Sigmoid colon (tissue), 7 donors: ENCODE results near the gene PRAME. TPM values are rescaled to one million over a fixed set of nuclear protein-coding genes. Genes with fewer than 3 reads are reported as not detected.

Experiments
- DNase-seq: peaks from one replicate; pipeline ENCODE4 v3.0.0-alpha.2; 2019
- H3K27ac ChIP-seq, 4 donors: fragments of 200-600 bp; sonication (generic); one replicate each; pipeline ENCODE4 v1.5.1; 2016 to 2019; ENCODE audit warnings: mild to moderate bottlenecking in 1 of 4
- H3K27me3 ChIP-seq, 3 donors: fragments of 200-600 bp; sonication (generic); one replicate each; pipeline ENCODE4 v1.5.1; 2019; ENCODE audit warnings: mild to moderate bottlenecking in 1 of 3
- H3K36me3 ChIP-seq, 4 donors: fragments of 200-600 bp; sonication (generic); one replicate each; pipeline ENCODE4 v1.5.1; 2016 to 2019
- H3K4me1 ChIP-seq, 4 donors: fragments of 200-600 bp; sonication (generic); one replicate each; pipeline ENCODE4 v1.5.1; 2017 to 2019
- H3K4me3 ChIP-seq, 4 donors: fragments of 200-600 bp; sonication (generic); one replicate each; pipeline ENCODE4 v1.5.1; 2017 to 2019; ENCODE audit warnings: mild to moderate bottlenecking in 2 of 4, moderate library complexity in 1 of 4
- H3K9me3 ChIP-seq, 4 donors: fragments of 200-600 bp in 3 of 4; sonication (generic) in 3 of 4; one replicate each; pipeline versions ENCODE4 v1.5.1 to v1.6.1; 2013 to 2019
- CTCF ChIP-seq, 4 experiments: fragments of 450-650 bp in 3 of 4; fragments of 200-600 bp in 1 of 4; IDR thresholded peaks; one replicate each; pipeline ENCODE4 v1.5.1; 2016 to 2019; ENCODE audit warnings: antibody characterized with exemption in 4 of 4, mild to moderate bottlenecking in 3 of 4, moderate library complexity in 2 of 4
- EP300 ChIP-seq, 4 donors: sonication (generic); formaldehyde crosslinking; IDR thresholded peaks; one replicate each; pipeline ENCODE4 v1.6.1; 2017; ENCODE audit warnings: antibody characterized with exemption in 4 of 4
- POLR2A ChIP-seq, 2 donors: fragments of 450-650 bp; IDR thresholded peaks; one replicate each; pipeline ENCODE4 v1.6.1; 2016; ENCODE audit warnings: antibody characterized with exemption in 2 of 2, mild to moderate bottlenecking in 2 of 2, moderate library complexity in 2 of 2
- POLR2AphosphoS5 ChIP-seq, 4 donors: sonication (generic); formaldehyde crosslinking; IDR thresholded peaks; one replicate each; pipeline ENCODE4 v1.6.1; 2017; ENCODE audit warnings: antibody characterized with exemption in 4 of 4
- WGBS, 2 donors: extraction: QIAGEN DNeasy Blood & Tissue Kit; methylation state at CpG; one replicate each; pipeline ENCODE4 v1.1.7; 2013; 5-methylcytosine and 5-hydroxymethylcytosine counted together
- intact Hi-C: fragments of 100-400 bp; cut with DNase I; formaldehyde crosslinking; loops from one replicate; pipeline ENCODE4 v1.15.1; 2023
- polyA plus RNA-seq, 3 donors: library from polyadenylated mRNA; stranded (reverse); fragments of 200-250 nt; gene quantifications; one replicate each; pipeline ENCODE4 v1.2.3, GENCODE V29; 2013
- total RNA-seq, 4 donors: library from RNA; depleted of rRNA; stranded (reverse); fragments of >200 nt; gene quantifications; one replicate each; pipeline ENCODE4 v1.1.0, GENCODE V29; 2016
- donor health status: healthy with polysubstance abuse.
- donor health status: Bipolar disorder and iron deficiency.
- donor health status: healthy.

Gene PRAME
- total and polyA plus RNA-seq, 7 donors, result 0.06 to 0.16 TPM; not detected in 5

- WGBS, 2 donors, result 91 to 92% methylated on average over 3 of the region's 3 CpGs
- H3K9me3 ChIP-seq, result no peaks in the 10 kb centered on the region
- H3K27ac ChIP-seq, result no peak overlapping the region
- H3K36me3 ChIP-seq, result no peaks in the 10 kb centered on the region
- DNase-seq, result no peak
- H3K4me3 ChIP-seq, result no peak overlapping the region
- no peaks in the 10 kb centered on the region for H3K27me3 ChIP-seq
- H3K4me1 ChIP-seq, result no peaks in the 10 kb centered on the region
- no peak for TF ChIP-seq EP300 (IDR thresholded peaks at IDR 0.05)
- TF ChIP-seq POLR2AphosphoS5 (IDR thresholded peaks at IDR 0.05), result no peak
- no peak for TF ChIP-seq CTCF (IDR thresholded peaks at IDR 0.05)
- intact Hi-C loops, result no loop called here
Observed at GRCh38 chr22:22547226-22547625, 11.8 kb downstream of the PRAME start.

- intact Hi-C loops, result no loop called here
- H3K4me3 ChIP-seq, result no peak overlapping the region
- no peak for DNase-seq
- H3K27me3 ChIP-seq, result no peaks in the 10 kb centered on the region
- no peaks in the 10 kb centered on the region for H3K36me3 ChIP-seq
- no peaks in the 10 kb centered on the region for H3K4me1 ChIP-seq
- H3K27ac ChIP-seq, result no peak overlapping the region
- TF ChIP-seq CTCF (IDR thresholded peaks at IDR 0.05) (no peak), POLR2A (IDR thresholded peaks at IDR 0.05) (no peak), POLR2AphosphoS5 (IDR thresholded peaks at IDR 0.05) (no peak), EP300 (IDR thresholded peaks at IDR 0.05) (no peak)
- no peaks in the 10 kb centered on the region for H3K9me3 ChIP-seq
- 49 to 56% methylated on average over 5 of the region's 5 CpGs for WGBS, 2 donors
Observed at GRCh38 chr22:22546490-22546889, 12.6 kb downstream of the PRAME start.

GRCh38 chr22:22545084-22545483 lies 14.0 kb downstream of the PRAME start:
- H3K27me3 ChIP-seq, result no peaks in the 10 kb centered on the region
- intact Hi-C loops, result no loop called here
- no peak overlapping the region for H3K4me3 ChIP-seq
- no peaks in the 10 kb centered on the region for H3K9me3 ChIP-seq
- no peak overlapping the region for H3K27ac ChIP-seq
- no peaks in the 10 kb centered on the region for H3K36me3 ChIP-seq
- WGBS, 2 donors, result 64 to 80% methylated on average over 2 of the region's 2 CpGs
- no peaks in the 10 kb centered on the region for H3K4me1 ChIP-seq
- no peak for DNase-seq
- TF ChIP-seq CTCF (IDR thresholded peaks at IDR 0.05) (no peak), POLR2AphosphoS5 (IDR thresholded peaks at IDR 0.05) (no peak), EP300 (IDR thresholded peaks at IDR 0.05) (no peak), POLR2A (IDR thresholded peaks at IDR 0.05) (no peak)

GRCh38 chr22:22538226-22538989 lies 20.7 kb downstream of the PRAME start:
- no peaks in the 10 kb centered on the region for H3K27me3 ChIP-seq
- no peak for TF ChIP-seq EP300 (IDR thresholded peaks at IDR 0.05)
- TF ChIP-seq POLR2A (IDR thresholded peaks at IDR 0.05), result no peak
- TF ChIP-seq CTCF (IDR thresholded peaks at IDR 0.05), result no peak
- peaks cover 0 to 3% (median 0%) of the 10 kb centered on the region in 4 donors for H3K9me3 ChIP-seq
- no peaks in the 10 kb centered on the region for H3K4me1 ChIP-seq
- WGBS, 2 donors, result 82 to 89% methylated on average over 7 of the region's 7 CpGs
- no peak for DNase-seq
- no peak overlapping the region for H3K4me3 ChIP-seq
- intact Hi-C loops, result no loop called here
- no peaks in the 10 kb centered on the region for H3K36me3 ChIP-seq
- no peak overlapping the region for H3K27ac ChIP-seq

- H3K9me3 ChIP-seq, result peaks cover 0 to 3% (median 0%) of the 10 kb centered on the region in 4 donors
- intact Hi-C loops, result no loop called here
- DNase-seq, result no peak
- H3K4me1 ChIP-seq, result no peaks in the 10 kb centered on the region
- no peak overlapping the region for H3K27ac ChIP-seq
- H3K36me3 ChIP-seq, result no peaks in the 10 kb centered on the region
- no peaks in the 10 kb centered on the region for H3K27me3 ChIP-seq
- TF ChIP-seq POLR2AphosphoS5 (IDR thresholded peaks at IDR 0.05) (no peak), CTCF (IDR thresholded peaks at IDR 0.05) (no peak), EP300 (IDR thresholded peaks at IDR 0.05) (no peak), POLR2A (IDR thresholded peaks at IDR 0.05) (no peak)
- WGBS, 2 donors, result 23 to 52% methylated on average over 1 of the region's 1 CpG
- H3K4me3 ChIP-seq, result no peak overlapping the region
Observed at GRCh38 chr22:22536916-22537315, 22.1 kb downstream of the PRAME start.
